Measurements from ENCODE around the gene DGKA.

GRCh38 chr12:55982319-55982936, 51.5 kb downstream of the DGKA start:
- TF ChIP-seq CTCF (IDR thresholded peaks at IDR 0.05) (no peak), POLR2AphosphoS5 (IDR thresholded peaks at IDR 0.05) (no peak), POLR2A (IDR thresholded peaks at IDR 0.05) (no peak), EP300 (IDR thresholded peaks at IDR 0.05) (no peak)

All from gastroesophageal sphincter (tissue), 3 donors.